Ascending aorta (tissue), 2 donors: ENCODE data around the gene LGR4. TPM values are rescaled to one million over a fixed set of nuclear protein-coding genes. Genes with fewer than 3 reads are reported as not detected.
A peak's percentile ranks its signal among the peaks of the same experiment; 100 is the strongest.

Source experiments
- DNase-seq, 2 donors: peaks; one replicate each; pipeline ENCODE4 v3.0.0-alpha.2; 2019; ENCODE audit warnings: low spot score in 2 of 2
- H3K27ac ChIP-seq, 2 donors: fragments of 200-600 bp; sonication (generic); one replicate each; pipeline ENCODE4 v1.5.1; 2016 to 2017; ENCODE audit warnings: mild to moderate bottlenecking in 1 of 2
- H3K27me3 ChIP-seq: fragments of 200-600 bp; sonication (generic); one replicate; pipeline ENCODE4 v1.5.1; 2017
- H3K36me3 ChIP-seq, 2 donors: fragments of 200-600 bp; sonication (generic); one replicate each; pipeline ENCODE4 v1.5.1; 2016
- H3K4me1 ChIP-seq, 2 donors: fragments of 200-600 bp; sonication (generic); one replicate each; pipeline ENCODE4 v1.5.1; 2016 to 2017; ENCODE audit warnings: mild to moderate bottlenecking in 1 of 2
- H3K4me3 ChIP-seq, 2 donors: fragments of 200-600 bp; sonication (generic); one replicate each; pipeline ENCODE4 v1.5.1; 2016 to 2017; ENCODE audit warnings: mild to moderate bottlenecking in 1 of 2
- H3K9me3 ChIP-seq, 2 donors: fragments of 200-600 bp; sonication (generic); one replicate each; pipeline ENCODE4 v1.5.1; 2016
- intact Hi-C: fragments of 100-400 bp; cut with DNase I; formaldehyde crosslinking; loops from one replicate; pipeline ENCODE4 v1.15.1; 2023
- total RNA-seq: library from RNA; depleted of rRNA; stranded (reverse); fragments of >200 nt; gene quantifications from one replicate; pipeline ENCODE4 v1.1.0, GENCODE V29; 2016
- TF ChIP-seq, protein P1 (sequence below), 3 experiments: fragments of 200-600 bp in 2 of 3; fragments of 450-650 bp in 1 of 3; sonication (generic) in 2 of 3; IDR thresholded peaks; one replicate each; pipeline ENCODE4 v1.5.1; 2016 to 2019; ENCODE audit warnings: antibody characterized with exemption in 3 of 3, mild to moderate bottlenecking in 1 of 3, moderate library complexity in 1 of 3

LGR4 gene
- total RNA-seq, 1 donor from 2014 or later: 46.8 TPM

DNA sequence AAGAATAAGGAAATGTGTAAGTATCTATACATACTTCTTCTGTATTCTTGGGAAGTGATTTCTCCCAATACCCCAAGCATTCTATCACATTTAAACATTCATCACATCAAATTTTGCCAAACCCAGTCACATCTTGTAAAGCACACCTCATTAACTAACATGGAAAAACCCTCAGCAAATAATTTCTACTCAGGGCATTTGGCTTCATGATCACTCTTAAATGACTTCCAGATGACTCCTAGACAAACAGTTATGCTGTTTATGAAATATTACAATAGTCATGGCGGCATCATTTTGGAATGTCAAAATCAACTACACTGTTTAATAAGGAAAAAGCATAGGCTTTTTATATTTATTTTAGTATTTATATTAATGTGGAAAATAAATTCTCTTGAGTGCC, 62.3 kb downstream of the LGR4 start:
- Histone ChIP-seq H3K27ac (no peak overlapping the region), H3K27me3 (no peaks in the 10 kb centered on the region)
- intact Hi-C loops: no loop called here

DNA sequence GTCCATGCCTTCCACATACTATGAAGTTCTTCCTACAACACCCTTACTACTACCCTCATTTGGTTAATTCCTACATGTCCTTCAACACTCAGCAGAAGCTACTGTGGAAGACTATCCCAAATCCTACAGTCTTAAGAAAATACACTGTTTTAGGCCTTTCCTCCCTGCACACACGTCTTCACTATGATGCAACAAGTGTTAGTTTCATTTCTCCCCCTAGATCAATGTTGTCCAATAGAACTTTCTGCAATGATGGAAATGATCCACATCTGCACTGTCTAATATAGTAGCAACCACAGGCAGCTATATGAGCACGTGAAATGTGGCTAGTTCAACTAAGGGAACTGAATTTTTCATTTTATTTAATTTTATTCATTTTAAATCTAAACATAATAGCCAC, 62.8 kb downstream of the LGR4 start:
- peaks cover 4 to 25% of the 10 kb centered on the region in 2 donors for H3K4me1 ChIP-seq
- H3K27ac ChIP-seq: peak overlapping the region in 1 of 2 donors; percentile 23
- no peaks in the 10 kb centered on the region for H3K36me3 ChIP-seq
- no peak overlapping the region for H3K4me3 ChIP-seq
- no peaks in the 10 kb centered on the region for H3K27me3 ChIP-seq
- intact Hi-C loops: loop anchor here (5.0 kb wide), 1 partner anchor 63 kb away; the partner anchor contains the start of gene LGR4
- H3K9me3 ChIP-seq: no peaks in the 10 kb centered on the region
- DNase-seq: no peak
- TF ChIP-seq, protein P1, sequence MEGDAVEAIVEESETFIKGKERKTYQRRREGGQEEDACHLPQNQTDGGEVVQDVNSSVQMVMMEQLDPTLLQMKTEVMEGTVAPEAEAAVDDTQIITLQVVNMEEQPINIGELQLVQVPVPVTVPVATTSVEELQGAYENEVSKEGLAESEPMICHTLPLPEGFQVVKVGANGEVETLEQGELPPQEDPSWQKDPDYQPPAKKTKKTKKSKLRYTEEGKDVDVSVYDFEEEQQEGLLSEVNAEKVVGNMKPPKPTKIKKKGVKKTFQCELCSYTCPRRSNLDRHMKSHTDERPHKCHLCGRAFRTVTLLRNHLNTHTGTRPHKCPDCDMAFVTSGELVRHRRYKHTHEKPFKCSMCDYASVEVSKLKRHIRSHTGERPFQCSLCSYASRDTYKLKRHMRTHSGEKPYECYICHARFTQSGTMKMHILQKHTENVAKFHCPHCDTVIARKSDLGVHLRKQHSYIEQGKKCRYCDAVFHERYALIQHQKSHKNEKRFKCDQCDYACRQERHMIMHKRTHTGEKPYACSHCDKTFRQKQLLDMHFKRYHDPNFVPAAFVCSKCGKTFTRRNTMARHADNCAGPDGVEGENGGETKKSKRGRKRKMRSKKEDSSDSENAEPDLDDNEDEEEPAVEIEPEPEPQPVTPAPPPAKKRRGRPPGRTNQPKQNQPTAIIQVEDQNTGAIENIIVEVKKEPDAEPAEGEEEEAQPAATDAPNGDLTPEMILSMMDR (IDR thresholded peaks at IDR 0.05): no peak

More for the DNA sequence above, 62.3 kb downstream of the LGR4 start:
- no peak for DNase-seq
- Histone ChIP-seq H3K9me3 (no peaks in the 10 kb centered on the region), H3K4me1 (peaks cover 4 to 20% of the 10 kb centered on the region in 2 donors), H3K36me3 (no peaks in the 10 kb centered on the region), H3K4me3 (no peak overlapping the region)
- TF ChIP-seq, protein P1 (IDR thresholded peaks at IDR 0.05): no peak

DNA sequence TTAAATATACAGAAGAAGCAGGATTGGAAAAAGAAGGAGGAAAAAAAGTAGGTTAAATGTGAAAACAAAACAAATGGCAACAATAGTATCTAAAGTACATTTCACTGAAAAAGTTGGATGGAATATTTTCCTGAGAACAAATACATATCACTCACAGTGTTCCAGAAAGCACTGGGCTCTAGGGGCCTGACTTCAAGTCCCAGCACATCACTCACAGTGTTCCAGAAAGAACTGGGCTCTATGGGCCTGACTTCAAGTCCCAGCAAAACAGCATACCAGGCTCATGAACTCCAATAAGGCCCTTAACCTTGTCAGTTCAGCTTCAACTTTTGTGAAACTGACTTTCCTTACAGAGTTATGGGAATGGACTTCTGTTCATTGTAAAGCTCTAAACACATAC, 63.5 kb downstream of the LGR4 start:
- DNase-seq: no peak
- peak overlapping the region; percentile 16 to 23 for H3K27ac ChIP-seq
- TF ChIP-seq, protein P1 (IDR thresholded peaks at IDR 0.05): no peak
- no peaks in the 10 kb centered on the region for H3K9me3 ChIP-seq
- no peak overlapping the region for H3K4me3 ChIP-seq
- intact Hi-C loops: loop anchor here (5.0 kb wide), 1 partner anchor 63 kb away; the partner anchor contains the start of gene LGR4
- no peaks in the 10 kb centered on the region for H3K27me3 ChIP-seq
- H3K4me1 ChIP-seq: peaks cover 4 to 30% of the 10 kb centered on the region in 2 donors
- no peaks in the 10 kb centered on the region for H3K36me3 ChIP-seq

DNA sequence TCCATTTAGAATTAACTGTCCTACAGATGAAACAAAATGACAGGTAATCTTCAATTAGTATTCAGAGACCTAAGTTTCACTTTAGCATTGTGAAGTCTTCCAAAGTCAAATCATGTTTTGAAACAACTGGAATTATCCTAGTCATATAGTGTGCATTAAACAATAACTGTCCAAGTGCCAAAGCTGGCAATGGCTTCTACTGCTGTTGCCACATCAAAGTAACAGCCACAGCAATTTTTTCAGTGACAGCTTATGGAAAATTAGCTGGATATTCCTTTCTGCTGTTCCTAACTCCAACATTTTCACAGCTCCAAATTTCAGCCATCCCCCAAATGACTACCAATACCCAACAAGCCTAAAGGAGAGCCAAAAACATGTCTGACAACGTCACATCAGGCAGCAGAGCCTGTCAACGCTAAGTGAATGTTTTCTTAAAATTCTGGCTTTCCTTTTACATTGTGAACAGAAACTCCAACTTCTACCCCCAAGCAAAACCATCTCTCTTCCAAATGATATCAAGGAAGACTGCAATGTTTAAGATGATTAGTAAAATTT, 64.3 kb downstream of the LGR4 start:
- intact Hi-C loops: loop anchor here (5.0 kb wide), 1 partner anchor 64 kb away; the partner anchor contains the start of gene LGR4
- H3K36me3 ChIP-seq: no peaks in the 10 kb centered on the region
- TF ChIP-seq, protein P1 (IDR thresholded peaks at IDR 0.05): no peak
- H3K27ac ChIP-seq: no peak overlapping the region
- H3K4me3 ChIP-seq: no peak overlapping the region
- H3K27me3 ChIP-seq: no peaks in the 10 kb centered on the region
- peaks cover 4 to 30% of the 10 kb centered on the region in 2 donors for H3K4me1 ChIP-seq
- no peaks in the 10 kb centered on the region for H3K9me3 ChIP-seq
- DNase-seq: no peak

DNA sequence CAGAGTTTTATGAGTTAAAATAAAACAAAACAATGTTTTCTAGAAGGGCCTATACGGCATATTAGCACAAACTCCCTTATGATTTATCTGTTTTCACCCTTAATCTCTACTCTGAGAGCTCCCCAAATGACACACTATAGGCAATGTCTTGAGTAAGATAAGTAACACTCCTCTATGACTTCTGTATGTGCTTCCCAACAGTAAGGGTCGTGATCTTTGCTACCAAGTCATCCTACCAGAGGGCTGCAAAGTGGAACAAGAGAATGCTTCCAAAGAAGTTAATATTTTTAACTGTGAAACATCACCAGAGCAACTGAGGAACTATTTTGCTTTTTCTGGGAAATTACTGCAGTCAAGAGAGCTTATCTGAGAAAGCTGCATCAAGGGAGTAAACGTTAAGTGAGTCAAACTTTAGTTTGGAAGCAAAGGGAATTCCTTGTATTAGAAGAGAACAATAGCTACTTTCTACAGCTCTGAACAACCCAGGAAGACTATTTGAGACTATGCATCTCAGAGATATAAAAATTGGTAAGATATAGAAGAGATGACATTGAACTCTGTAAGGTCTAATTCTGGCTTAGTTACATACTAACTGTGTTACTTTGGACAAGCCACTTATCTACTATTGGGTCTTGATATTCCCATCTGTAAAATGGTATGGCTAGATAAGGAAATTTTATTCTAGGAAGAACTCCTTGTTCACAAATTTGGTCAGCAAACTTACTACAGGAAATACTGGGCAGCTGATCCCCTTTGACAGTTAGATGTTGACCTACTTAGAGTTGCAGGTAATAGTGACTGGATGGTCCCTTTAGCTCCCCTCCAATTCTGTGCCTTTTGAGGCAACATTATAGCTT, 65.9 kb downstream of the LGR4 start:
- intact Hi-C loops: loop anchor here (5.0 kb wide), 1 partner anchor 66 kb away; the partner anchor contains the start of gene LGR4
- no peaks in the 10 kb centered on the region for H3K36me3 ChIP-seq
- H3K27ac ChIP-seq: peak overlapping the region; percentile 7 to 19
- no peak overlapping the region for H3K4me3 ChIP-seq
- H3K4me1 ChIP-seq: peaks cover 4 to 30% of the 10 kb centered on the region in 2 donors
- no peaks in the 10 kb centered on the region for H3K27me3 ChIP-seq
- no peaks in the 10 kb centered on the region for H3K9me3 ChIP-seq
- no peak for DNase-seq
- TF ChIP-seq, protein P1 (IDR thresholded peaks at IDR 0.05): no peak
